Effector CD4-positive, alpha-beta T cell (primary cell): Measurements from ENCODE around the gene MUC5B.

Experiments
- DNase-seq: peaks from one replicate; pipeline ENCODE4 v3.0.0-alpha.2; 2020

The MUC5B gene

GRCh38 chr11:1302461-1303125 is 79.7 kb downstream of the MUC5B start:
- no peak for DNase-seq

- no peak for DNase-seq
These were observed 80.4 kb downstream of the MUC5B start for GRCh38 chr11:1303126-1303821.

- no peak for DNase-seq
These were observed 81.1 kb downstream of the MUC5B start for GRCh38 chr11:1303973-1304372.

- DNase-seq: no peak
These were observed 81.5 kb downstream of the MUC5B start for GRCh38 chr11:1304380-1304779.

- DNase-seq: no peak
These were observed 82.2 kb downstream of the MUC5B start for GRCh38 chr11:1305063-1305495.

- no peak for DNase-seq
These were observed 82.7 kb downstream of the MUC5B start for GRCh38 chr11:1305501-1306056.

- no peak for DNase-seq
These were observed 83.6 kb downstream of the MUC5B start for GRCh38 chr11:1306186-1307162.

- DNase-seq: no peak
These were observed 84.5 kb downstream of the MUC5B start for GRCh38 chr11:1307163-1307870.

GRCh38 chr11:1307998-1308742 is 85.3 kb downstream of the MUC5B start:
- DNase-seq: no peak

- peak; percentile 21 for DNase-seq
These were observed 86.1 kb downstream of the MUC5B start for GRCh38 chr11:1308743-1309497.

- peak; percentile 97 for DNase-seq
These were observed 86.8 kb downstream of the MUC5B start, which contains the start of gene TOLLIP for GRCh38 chr11:1309498-1310317. Gene TOLLIP (minus strand): TSS chr11:1309632. CDS start chr11:1309498, 134 bp downstream.

GRCh38 chr11:1310318-1310687 is 87.4 kb downstream of the MUC5B start:
- DNase-seq: no peak

GRCh38 chr11:1310772-1311468 is 88.1 kb downstream of the MUC5B start:
- DNase-seq: peak; percentile 31
